Pancreas (tissue), 10 donors: ENCODE measurements around the gene INPP5A. TPM values are rescaled to one million over a fixed set of nuclear protein-coding genes. Genes with fewer than 3 reads are reported as not detected.
A peak's percentile ranks its signal among the peaks of the same experiment; 100 is the strongest.

ENCODE experiments used
- ATAC-seq, 4 donors: fragments of 200-7000 bp; cut with Tn5 transposase; one replicate each; pipeline versions ENCODE4 v1.8.0 to v1.9.1; 2020; ENCODE audit warnings: mild to moderate bottlenecking in 4 of 4, moderate library complexity in 4 of 4
- DNase-seq, 6 donors: peaks; one replicate each; pipeline ENCODE4 v3.0.0-alpha.2; 2020
- FAIRE-seq: peaks from 2 replicates; lab custom pipeline; 2012; peaks lifted over from hg19 to GRCh38; lab: Jason Lieb, UNC
- H3K27ac ChIP-seq, 4 donors: fragments of 200-600 bp; sonication (generic); 1 replicate in 3 of 4; 2 replicates in 1 of 4; pipeline versions ENCODE4 v1.5.0 to v1.8.0; 2020
- H3K27me3 ChIP-seq, 4 donors: fragments of 200-600 bp; one replicate each; pipeline ENCODE4 v1.8.0; 2021
- H3K36me3 ChIP-seq, 3 donors: fragments of 200-600 bp; sonication (generic) in 1 of 3; one replicate each; pipeline versions ENCODE4 v1.5.0 to v1.8.0; 2020 to 2021
- H3K4me1 ChIP-seq, 3 donors: fragments of 200-600 bp; one replicate each; pipeline ENCODE4 v1.8.0; 2021
- H3K4me3 ChIP-seq, 4 donors: fragments of 200-600 bp; sonication (generic) in 2 of 4; one replicate each; pipeline versions ENCODE4 v1.5.0 to v1.8.0; 2020 to 2021
- H3K9me3 ChIP-seq, 4 donors: fragments of 200-600 bp; one replicate each; pipeline ENCODE4 v1.8.0; 2021
- WGBS, 2 donors: extraction: QIAGEN DNeasy Blood & Tissue Kit; methylation state at CpG; one replicate each; pipeline ENCODE4 v1.1.7; 2013; 5-methylcytosine and 5-hydroxymethylcytosine counted together
- intact Hi-C, 3 donors: fragments of 100-400 bp; cut with DNase I; formaldehyde crosslinking; loops; one replicate each; pipeline versions ENCODE4 v1.11.1 to v1.14.2; 2022
- polyA plus RNA-seq, 2 donors: library from polyadenylated mRNA; stranded (reverse); fragments of 200-250 nt; gene quantifications; one replicate each; pipeline ENCODE4 v1.2.3, GENCODE V29; 2013
- total RNA-seq, 6 donors: library from RNA; stranded (reverse); fragmentation: NEBNext Ultra II Directional in 4 of 6; extraction: Animal tissue kit (Norgen Biotek cat#: 25700) in 4 of 6; gene quantifications; one replicate each; pipeline versions ENCODE4 v1.2.1 to v1.2.4, GENCODE V29; 2021 to 2023
- TF ChIP-seq, protein P1 (sequence below), 4 donors: fragments of 200-600 bp; sonication (generic) in 3 of 4; IDR thresholded peaks; one replicate each; pipeline versions ENCODE4 v1.5.0 to v1.8.0; 2021; ENCODE audit warnings: antibody characterized with exemption in 4 of 4
- donor health status: healthy with polysubstance abuse.
- donor health status: DM: no; HTN: no; CAD: no; lungs with moderate emphysema.
- donor health status: DM: no; HTN: no; CAD: no.
- donor health status: control.
- donor health status: control.
- donor health status: Bipolar disorder and iron deficiency.
- donor health status: DM: yes; HTN: yes; CAD: no.
- donor health status: DM: no; HTN: no; CAD: no.
- donor health status: DM: no; HTN: no; CAD: no.
- donor health status: DM: yes; HTN: yes; CAD: no.

The INPP5A gene
- total and polyA plus RNA-seq, 8 donors, result 5.9 to 15.6 (median 11.3) TPM

DNA sequence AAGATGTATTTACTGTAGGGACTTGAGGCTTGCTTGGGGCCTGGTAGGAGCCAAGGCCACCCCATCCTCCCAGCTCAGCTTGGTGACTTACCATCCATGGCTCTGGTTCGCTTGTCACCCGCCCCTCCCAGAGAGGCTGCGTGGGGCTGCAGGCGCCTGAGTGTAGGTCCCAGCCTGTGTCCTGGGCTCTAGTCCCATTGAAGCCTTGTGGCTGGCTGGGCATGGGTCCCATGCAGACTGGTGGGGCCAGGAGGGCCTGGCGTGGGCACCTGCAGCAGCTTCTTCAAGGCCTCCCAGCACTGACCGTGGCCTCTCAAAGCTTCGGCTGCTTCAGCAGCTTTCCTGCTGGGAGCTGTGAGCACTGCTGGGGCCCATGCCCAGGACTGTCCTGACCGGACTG, 118.1 kb downstream of the INPP5A start:
- DNase-seq, result peak in 1 of 6 donors; percentile 41
- intact Hi-C loops, result loop anchor here in 2 of 3 donors (10.0 kb wide), 2 partner anchors 129 to 469 kb away; partner anchors contain the start of gene NKX6-2 (in 1 of the 2)

DNA sequence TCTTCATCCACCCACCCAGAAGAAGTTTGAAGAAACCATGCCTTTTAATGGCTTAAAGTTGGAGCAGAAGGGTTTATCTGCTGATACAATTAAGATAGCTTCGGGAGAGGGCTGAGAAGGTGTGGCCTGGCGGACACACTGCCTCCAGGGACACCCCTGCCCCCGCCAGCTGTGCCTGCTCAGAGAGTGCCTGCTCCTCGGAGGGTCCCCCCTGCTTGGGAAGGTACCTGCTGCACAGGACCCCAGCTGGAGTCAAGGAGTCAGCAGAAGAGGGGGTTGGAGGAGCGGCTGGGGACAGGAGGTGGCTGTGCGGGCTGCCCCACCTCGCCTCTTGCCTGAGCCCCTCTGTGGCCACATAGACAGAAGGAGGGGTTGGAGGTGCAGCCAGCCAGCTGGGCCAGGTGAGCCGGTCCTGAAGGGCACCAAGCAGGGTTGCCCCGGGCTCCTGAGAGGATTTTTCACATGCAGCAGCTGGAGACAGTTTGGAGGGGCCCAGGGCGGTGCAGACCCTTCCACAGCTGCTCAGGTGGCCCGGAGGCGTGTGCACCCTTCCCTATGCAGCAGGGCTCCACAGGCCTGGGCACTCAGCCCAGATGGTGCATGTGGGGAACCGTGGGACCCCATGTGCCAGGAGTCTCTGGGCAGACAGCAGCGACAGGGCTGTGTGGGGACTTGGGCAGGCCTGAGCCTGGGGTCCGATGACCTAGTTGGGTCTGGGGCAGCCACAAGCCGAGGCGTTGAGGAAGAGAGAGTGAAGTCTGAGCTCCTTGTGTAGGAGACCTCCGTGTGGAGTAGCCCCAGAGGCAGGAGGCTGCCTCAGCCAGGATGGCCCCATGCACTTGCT, 118.9 kb downstream of the INPP5A start:
- Histone ChIP-seq H3K9me3 (no peaks in the 10 kb centered on the region), H3K4me1 (peaks cover 0 to 6% (median 0%) of the 10 kb centered on the region in 3 donors), H3K4me3 (no peak overlapping the region), H3K27ac (no peak overlapping the region), H3K27me3 (no peaks in the 10 kb centered on the region), H3K36me3 (no peaks in the 10 kb centered on the region)
- 82 to 92% methylated on average over 17 to 18 of the region's 18 CpGs for WGBS, 2 donors
- FAIRE-seq (no peak), DNase-seq (peak in 1 of 6 donors; percentile 46), ATAC-seq (no peak)
- intact Hi-C loops, result loop anchor here in 2 of 3 donors (10.0 kb wide), 2 partner anchors 128 to 468 kb away; partner anchors contain the start of gene NKX6-2 (in 1 of the 2)
- TF ChIP-seq, protein P1, sequence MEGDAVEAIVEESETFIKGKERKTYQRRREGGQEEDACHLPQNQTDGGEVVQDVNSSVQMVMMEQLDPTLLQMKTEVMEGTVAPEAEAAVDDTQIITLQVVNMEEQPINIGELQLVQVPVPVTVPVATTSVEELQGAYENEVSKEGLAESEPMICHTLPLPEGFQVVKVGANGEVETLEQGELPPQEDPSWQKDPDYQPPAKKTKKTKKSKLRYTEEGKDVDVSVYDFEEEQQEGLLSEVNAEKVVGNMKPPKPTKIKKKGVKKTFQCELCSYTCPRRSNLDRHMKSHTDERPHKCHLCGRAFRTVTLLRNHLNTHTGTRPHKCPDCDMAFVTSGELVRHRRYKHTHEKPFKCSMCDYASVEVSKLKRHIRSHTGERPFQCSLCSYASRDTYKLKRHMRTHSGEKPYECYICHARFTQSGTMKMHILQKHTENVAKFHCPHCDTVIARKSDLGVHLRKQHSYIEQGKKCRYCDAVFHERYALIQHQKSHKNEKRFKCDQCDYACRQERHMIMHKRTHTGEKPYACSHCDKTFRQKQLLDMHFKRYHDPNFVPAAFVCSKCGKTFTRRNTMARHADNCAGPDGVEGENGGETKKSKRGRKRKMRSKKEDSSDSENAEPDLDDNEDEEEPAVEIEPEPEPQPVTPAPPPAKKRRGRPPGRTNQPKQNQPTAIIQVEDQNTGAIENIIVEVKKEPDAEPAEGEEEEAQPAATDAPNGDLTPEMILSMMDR (IDR thresholded peaks at IDR 0.05), result no peak

More for the DNA sequence above, 118.1 kb downstream of the INPP5A start:
- Histone ChIP-seq H3K9me3 (no peaks in the 10 kb centered on the region), H3K27me3 (no peaks in the 10 kb centered on the region), H3K36me3 (no peaks in the 10 kb centered on the region), H3K27ac (no peak overlapping the region), H3K4me3 (no peak overlapping the region), H3K4me1 (peaks cover 0 to 6% (median 0%) of the 10 kb centered on the region in 3 donors)
- WGBS, 2 donors, result 93% methylated on average over 8 of the region's 8 CpGs
- FAIRE-seq (no peak), ATAC-seq (no peak)
- TF ChIP-seq, protein P1 (IDR thresholded peaks at IDR 0.05), result no peak

DNA sequence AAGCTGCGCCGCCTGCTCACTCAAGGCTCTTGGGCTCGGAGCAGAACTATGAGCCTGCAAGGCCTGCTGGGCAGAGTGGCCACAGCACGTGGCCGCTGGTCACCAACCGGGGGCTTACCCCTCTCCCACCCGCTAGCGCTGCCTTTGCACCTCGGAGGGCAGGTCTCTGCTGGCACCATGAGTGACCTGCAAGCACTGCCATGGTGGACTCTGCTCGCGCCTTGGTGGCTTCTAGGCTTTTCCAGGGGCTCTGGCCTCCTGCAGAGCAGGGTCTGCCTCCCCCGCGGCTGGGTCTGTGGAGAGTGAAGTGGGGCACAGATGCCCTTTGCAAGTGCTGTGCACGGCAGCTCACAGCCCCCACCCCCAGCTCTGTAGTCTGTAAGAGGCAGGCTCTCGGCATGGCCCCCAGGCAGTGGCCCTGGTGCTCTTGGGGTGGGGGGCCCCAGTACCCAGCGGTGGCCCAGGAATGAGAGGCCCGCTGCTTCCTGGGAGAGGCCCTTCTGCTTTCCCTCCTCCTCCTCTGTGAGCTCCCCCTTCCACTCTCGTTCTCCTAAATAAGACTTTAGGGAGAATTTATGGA, 119.6 kb downstream of the INPP5A start:
- WGBS, 2 donors, result 92 to 95% methylated on average over 18 of the region's 18 CpGs

DNA sequence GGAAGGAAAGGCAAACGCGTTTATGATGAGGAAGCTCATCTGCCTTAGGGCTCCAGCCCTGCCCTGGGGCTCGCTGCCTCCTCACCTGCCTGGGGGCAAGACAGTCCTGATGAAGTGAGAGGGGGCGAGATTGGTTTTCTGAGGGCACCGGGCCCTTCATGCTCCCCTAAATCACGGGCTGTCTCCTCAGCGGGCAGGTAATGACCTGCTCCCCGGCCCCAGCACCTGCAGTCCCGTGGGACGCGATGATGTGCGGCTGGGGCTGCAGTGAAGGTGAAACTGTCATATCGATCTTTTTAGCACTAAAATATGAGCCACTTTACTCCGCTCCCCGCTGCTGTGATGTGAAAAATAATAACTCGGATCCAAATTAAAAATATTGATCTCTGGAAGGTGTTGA, 120.2 kb downstream of the INPP5A start:
- H3K4me3 ChIP-seq, result no peak overlapping the region
- 59 to 65% methylated on average over 16 of the region's 16 CpGs for whole genome bisulfite sequencing, 2 donors
- DNase-seq, result peak in 1 of 6 donors; percentile 45
- no peak overlapping the region for H3K27ac ChIP-seq
- H3K36me3 ChIP-seq, result no peaks in the 10 kb centered on the region
- no peak for FAIRE-seq
- H3K9me3 ChIP-seq, result no peaks in the 10 kb centered on the region
- peaks cover 0 to 6% (median 0%) of the 10 kb centered on the region in 3 donors for H3K4me1 ChIP-seq
- peak in 1 of 4 donors; percentile 4 for ATAC-seq
- TF ChIP-seq, protein P1 (IDR thresholded peaks at IDR 0.05), result no peak
- intact Hi-C loops, result loop anchor here in 2 of 3 donors (10.0 kb wide), 2 partner anchors 127 to 467 kb away; partner anchors contain the start of gene NKX6-2 (in 1 of the 2)
- H3K27me3 ChIP-seq, result no peaks in the 10 kb centered on the region

More for the DNA sequence above, 119.6 kb downstream of the INPP5A start:
- no peak overlapping the region for H3K27ac ChIP-seq
- DNase-seq (peak in 1 of 6 donors; percentile 54), ATAC-seq (no peak), FAIRE-seq (no peak)
- no peaks in the 10 kb centered on the region for H3K27me3 ChIP-seq
- no peaks in the 10 kb centered on the region for H3K9me3 ChIP-seq
- peaks cover 0 to 6% (median 0%) of the 10 kb centered on the region in 3 donors for H3K4me1 ChIP-seq
- TF ChIP-seq, protein P1 (IDR thresholded peaks at IDR 0.05), result no peak
- no peaks in the 10 kb centered on the region for H3K36me3 ChIP-seq
- intact Hi-C loops, result loop anchor here in 2 of 3 donors (10.0 kb wide), 2 partner anchors 128 to 468 kb away; partner anchors contain the start of gene NKX6-2 (in 1 of the 2)
- H3K4me3 ChIP-seq, result no peak overlapping the region
